Measurements from ENCODE around the gene SCARF2. TPM values are rescaled to one million over a fixed set of nuclear protein-coding genes. Genes with fewer than 3 reads are reported as not detected.
"Not testable (repeated sequence)": the region's sequence is repeated elsewhere in the genome, so short reads cannot be mapped to it uniquely, and the experiment has no call there.

SCARF2 gene
- total RNA-seq, 1 experiment from 2014 or later, result 10.8 TPM

GRCh38 chr22:20392983-20393704, 44.5 kb downstream of the SCARF2 start:
- H3K56ac ChIP-seq (ENCODE audit: insufficient read length, low read depth, low read length), result no peak overlapping the region
- H2BK120ac ChIP-seq (ENCODE audit: low read depth, low read length, poor library complexity, severe bottlenecking), result no peak overlapping the region
- no peak overlapping the region for H3K4ac ChIP-seq (ENCODE audit: low read depth, low read length)
- H2BK20ac ChIP-seq (ENCODE audit: low read depth, low read length, poor library complexity, severe bottlenecking), result no peak overlapping the region
- H2AK5ac ChIP-seq (ENCODE audit: insufficient read length, low read length), result no peak overlapping the region
- Mint-ChIP-seq H3K27ac (no peak overlapping the region; a peak in 1 of 7 replicates), H3K9me3 (no peaks in the 10 kb centered on the region), H3K4me1 (peaks cover 20 to 22% of the 10 kb centered on the region in 2 experiments), H3K27me3 (ENCODE audit: low read depth) (peaks cover 8% of the 10 kb centered on the region), H3K36me3 (ENCODE audit: insufficient read depth in 1 of 3, low read depth in 3 of 3) (peaks cover 5 to 20% (median 11%) of the 10 kb centered on the region in 3 experiments; a peak in 6 of 7 replicates), H3K4me3 (peak overlapping the region; percentile 84 to 94)
- no peak overlapping the region for H3K14ac ChIP-seq (ENCODE audit: insufficient read depth, low read length)
- no peak overlapping the region for H4K91ac ChIP-seq (ENCODE audit: insufficient read length, low read depth, low read length)
- peak overlapping the region; percentile 60 for H3K4me2 ChIP-seq (ENCODE audit: insufficient read depth, insufficient read length, low read length)
- no peaks in the 10 kb centered on the region for H3K9me3 ChIP-seq (ENCODE audit: control insufficient read depth, low read depth, low read length)
- H3K27ac ChIP-seq (ENCODE audit: insufficient read length, low read depth, low read length), result no peak overlapping the region
- no peak for TF ChIP-seq CTCF (conservative IDR thresholded peaks at IDR 0.05)
- H2BK5ac ChIP-seq (ENCODE audit: insufficient read length, low read length), result no peak overlapping the region
- H2BK15ac ChIP-seq (ENCODE audit: low read depth, low read length), result no peak overlapping the region
- H3K27me3 ChIP-seq (ENCODE audit: insufficient read depth, low read length), result no peaks in the 10 kb centered on the region
- H3K79me2 ChIP-seq (ENCODE audit: insufficient read depth, low read length), result peaks cover 7% of the 10 kb centered on the region; the same call in 1 of the 2 replicates
- peaks cover 4% of the 10 kb centered on the region for H3K23me2 ChIP-seq (ENCODE audit: insufficient read length, low read depth, low read length, poor library complexity, severe bottlenecking)
- no peak for DNase-seq
- H3K4me1 ChIP-seq (ENCODE audit: insufficient read depth, low read length), result peaks cover 8% of the 10 kb centered on the region; the same call in 1 of the 2 replicates
- no peak overlapping the region for H3K9ac ChIP-seq (ENCODE audit: extremely low read depth, insufficient read length, low read length)
- H3K79me1 ChIP-seq (ENCODE audit: insufficient read depth, low read depth, low read length, poor library complexity, severe bottlenecking), result no peaks in the 10 kb centered on the region
- H2BK12ac ChIP-seq (ENCODE audit: insufficient read length, low read depth, low read length), result no peak overlapping the region
- no peak overlapping the region for H3K18ac ChIP-seq (ENCODE audit: insufficient read length, low read depth, low read length)
- no peak overlapping the region for H4K5ac ChIP-seq (ENCODE audit: insufficient read length, low read depth, low read length)
- no peak overlapping the region for H3K23ac ChIP-seq (ENCODE audit: insufficient read length, low read depth, low read length)
- WGBS (ENCODE audit: extremely low coverage, insufficient read length, low lambda C conversion rate), result no CpG with 5 or more reads among the region's 23 CpGs
- no peak overlapping the region for H2AFZ ChIP-seq (ENCODE audit: low read length)
- no peak overlapping the region for H4K8ac ChIP-seq (replicated peaks; ENCODE audit: insufficient read length, low read depth, low read length)
- H3T11ph ChIP-seq (ENCODE audit: low read length), result no peak overlapping the region
- H4K20me1 ChIP-seq (ENCODE audit: control insufficient read depth, insufficient read depth, insufficient read length), result no peaks in the 10 kb centered on the region

GRCh38 chr22:20392365-20392881, 45.2 kb downstream of the SCARF2 start:
- not testable (repeated sequence) for H3K4ac ChIP-seq (ENCODE audit: low read depth, low read length); H3K56ac ChIP-seq (ENCODE audit: insufficient read length, low read depth, low read length); H4K5ac ChIP-seq (ENCODE audit: insufficient read length, low read depth, low read length); H3K23ac ChIP-seq (ENCODE audit: insufficient read length, low read depth, low read length); H3K9me3 Mint-ChIP-seq; H3K4me3 Mint-ChIP-seq; H3K4me1 ChIP-seq (ENCODE audit: insufficient read depth, low read length); H3K4me2 ChIP-seq (ENCODE audit: insufficient read depth, insufficient read length, low read length); H4K91ac ChIP-seq (ENCODE audit: insufficient read length, low read depth, low read length); H3K27me3 Mint-ChIP-seq (ENCODE audit: low read depth); H2AK5ac ChIP-seq (ENCODE audit: insufficient read length, low read length); H2BK15ac ChIP-seq (ENCODE audit: low read depth, low read length); H3T11ph ChIP-seq (ENCODE audit: low read length); H3K27ac ChIP-seq (ENCODE audit: insufficient read length, low read depth, low read length); DNase-seq; H3K27ac Mint-ChIP-seq; H3K14ac ChIP-seq (ENCODE audit: insufficient read depth, low read length); H3K23me2 ChIP-seq (ENCODE audit: insufficient read length, low read depth, low read length, poor library complexity, severe bottlenecking); H2BK12ac ChIP-seq (ENCODE audit: insufficient read length, low read depth, low read length); H2BK120ac ChIP-seq (ENCODE audit: low read depth, low read length, poor library complexity, severe bottlenecking); H4K20me1 ChIP-seq (ENCODE audit: control insufficient read depth, insufficient read depth, insufficient read length); H2BK5ac ChIP-seq (ENCODE audit: insufficient read length, low read length); H2AFZ ChIP-seq (ENCODE audit: low read length); H3K18ac ChIP-seq (ENCODE audit: insufficient read length, low read depth, low read length); H3K9me3 ChIP-seq (ENCODE audit: control insufficient read depth, low read depth, low read length); H3K79me2 ChIP-seq (ENCODE audit: insufficient read depth, low read length); H4K8ac ChIP-seq (replicated peaks; ENCODE audit: insufficient read length, low read depth, low read length); H3K9ac ChIP-seq (ENCODE audit: extremely low read depth, insufficient read length, low read length); H2BK20ac ChIP-seq (ENCODE audit: low read depth, low read length, poor library complexity, severe bottlenecking); H3K27me3 ChIP-seq (ENCODE audit: insufficient read depth, low read length); H3K79me1 ChIP-seq (ENCODE audit: insufficient read depth, low read depth, low read length, poor library complexity, severe bottlenecking)
- Mint-ChIP-seq H3K36me3 (ENCODE audit: insufficient read depth in 1 of 3, low read depth in 3 of 3) (peaks cover 3 to 18% (median 8%) of the 10 kb centered on the region in 3 experiments; a peak in 6 of 7 replicates), H3K4me1 (peaks cover 20 to 22% of the 10 kb centered on the region in 2 experiments)
- WGBS (ENCODE audit: extremely low coverage, insufficient read length, low lambda C conversion rate), result no CpG with 5 or more reads among the region's 53 CpGs
